Motor neuron (in vitro differentiated cells): ENCODE data around the gene FGD5. TPM values are rescaled to one million over a fixed set of nuclear protein-coding genes. Genes with fewer than 3 reads are reported as not detected.

Experiments used
- ATAC-seq, 8 experiments: fragments of 200-7000 bp; cut with Tn5 transposase; replicated peaks in 6 of 8; 2 replicates each; pipeline ENCODE4 v1.8.0; 2021; ENCODE audit warnings: mild to moderate bottlenecking in 8 of 8, moderate library complexity in 8 of 8
- H3K27ac ChIP-seq, 2 donors: fragments of 250-450 bp; sonication (Bioruptor Pico); 2 replicates each; pipeline ENCODE4 v1.9.0; 2021; ENCODE audit warnings: antibody characterized with exemption in 2 of 2, mild to moderate bottlenecking in 2 of 2, moderate library complexity in 1 of 2
- H3K4me1 ChIP-seq, 2 donors: fragments of 250-450 bp; sonication (Bioruptor Pico); replicated peaks in 1 of 2; 2 replicates each; pipeline ENCODE4 v1.6.1; 2021; ENCODE audit warnings: antibody characterized with exemption in 2 of 2, mild to moderate bottlenecking in 2 of 2, moderate library complexity in 1 of 2
- H3K4me3 ChIP-seq, 5 donors: fragments of 250-450 bp; sonication (Bioruptor Pico); 2 replicates each; pipeline ENCODE4 v1.9.0; 2021; ENCODE audit warnings: antibody characterized with exemption in 5 of 5, mild to moderate bottlenecking in 5 of 5, moderate library complexity in 4 of 5
- WGBS, 10 experiments: fragments of 450-650 bp; shearing (Covaris generic); methylation state at CpG; one replicate each; pipeline ENCODE4 v1.0.0; 2022; 5-methylcytosine and 5-hydroxymethylcytosine counted together
- in situ Hi-C, 9 experiments: fragments of 400-800 bp; cut with MboI; loops; one replicate each; pipeline ENCODE4 v1.15.0; 2021; ENCODE audit warnings: low sequenced_read_pairs in 9 of 9, low pct_unique_long_range_greater_than_20kb in 2 of 9; ENCODE audit not compliant: unreplicated experiment in 9 of 9
- total RNA-seq, 8 experiments: library from RNA; unstranded; fragments of 300-600 nt; gene quantifications; 2 replicates each; pipeline versions ENCODE4 v1.2.3 to v1.2.4, GENCODE V29; 2022

The FGD5 gene
- total RNA-seq, 8 experiments from 2014 or later = 0.73 to 114 (median 4.0) TPM

DNA sequence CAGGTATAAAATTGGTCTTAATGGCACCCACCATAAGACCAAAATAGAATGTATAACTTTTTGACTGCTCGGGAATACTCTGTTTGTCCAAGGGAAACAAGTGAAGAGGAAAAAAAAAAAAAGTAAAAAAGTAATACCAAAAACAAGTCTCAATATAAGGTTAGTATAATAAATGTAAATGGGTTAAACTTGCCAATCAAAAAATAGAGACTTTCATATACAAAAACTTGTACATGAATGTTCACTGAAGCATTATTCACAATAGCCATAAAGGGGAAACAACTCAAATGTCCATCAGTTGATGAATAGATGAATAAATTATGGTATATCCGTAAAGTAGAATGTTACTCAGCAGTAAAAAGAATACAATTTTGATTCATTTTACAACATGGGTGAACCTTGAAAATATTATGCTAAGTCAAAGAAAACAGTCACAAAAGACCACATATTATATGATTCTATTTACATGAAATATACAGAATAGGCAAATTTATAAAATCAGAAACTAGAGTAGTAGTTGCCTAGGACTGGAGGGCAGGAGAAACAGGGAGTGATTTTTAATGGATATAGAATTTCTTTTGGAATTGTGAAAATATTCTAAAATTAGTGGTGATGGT lies 39.6 kb upstream of the FGD5 start:
- WGBS, 10 experiments = 38 to 100% (median 74%) methylated on average over 1 to 2 of the region's 2 CpGs
- in situ Hi-C loops = loop anchor here in 4 of 9 experiments (25.0 kb wide), 1 partner anchor 133 kb away; no protein-coding TSS in a partner anchor

DNA sequence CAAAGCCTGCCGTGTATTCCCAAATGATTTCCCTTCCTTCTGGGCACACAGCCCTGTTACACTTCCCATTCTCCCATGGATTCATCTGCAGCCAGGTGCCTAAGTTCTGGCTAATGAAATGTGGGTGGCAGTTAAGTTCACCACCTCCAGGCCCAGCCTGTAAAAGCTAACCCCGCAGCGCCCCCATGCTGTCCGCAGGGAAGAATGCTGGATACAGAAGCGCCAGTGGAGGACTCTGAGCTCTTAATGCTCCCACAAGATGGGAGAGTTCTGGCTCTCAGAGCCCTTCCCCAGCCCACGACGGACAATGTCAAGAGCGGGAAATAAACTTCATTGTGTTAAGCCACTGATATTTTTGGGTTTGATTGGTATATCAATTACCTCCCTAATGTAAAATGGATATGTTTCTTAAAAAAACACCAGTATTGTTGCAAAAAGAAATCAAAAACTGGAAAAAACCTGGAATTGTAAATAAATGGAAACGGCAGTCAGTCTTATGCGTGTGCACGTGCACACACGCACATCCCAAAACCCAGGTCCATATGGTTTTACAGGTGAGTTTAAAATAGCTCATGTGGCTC lies 37.7 kb upstream of the FGD5 start:
- Histone ChIP-seq H3K4me3 (no peak overlapping the region), H3K27ac (no peak overlapping the region), H3K4me1 (peaks cover 5 to 10% of the 10 kb centered on the region in 2 donors)
- in situ Hi-C loops = loop anchor here in 5 of 9 experiments (10.0 to 25.0 kb wide), 2 partner anchors 106 to 131 kb away; partner anchors contain the start of gene C3orf20 (in 1 of the 5)
- peak in 5 of 8 experiments; percentile 9 to 68 (median 36) for ATAC-seq
- 11 to 78% (median 45%) methylated on average over 1 to 12 of the region's 12 CpGs for WGBS, 10 experiments

More for the DNA sequence above, 39.6 kb upstream of the FGD5 start:
- H3K4me1 ChIP-seq = peaks cover 5 to 8% of the 10 kb centered on the region in 2 donors
- no peak overlapping the region for H3K27ac ChIP-seq
- no peak for ATAC-seq
- no peak overlapping the region for H3K4me3 ChIP-seq

DNA sequence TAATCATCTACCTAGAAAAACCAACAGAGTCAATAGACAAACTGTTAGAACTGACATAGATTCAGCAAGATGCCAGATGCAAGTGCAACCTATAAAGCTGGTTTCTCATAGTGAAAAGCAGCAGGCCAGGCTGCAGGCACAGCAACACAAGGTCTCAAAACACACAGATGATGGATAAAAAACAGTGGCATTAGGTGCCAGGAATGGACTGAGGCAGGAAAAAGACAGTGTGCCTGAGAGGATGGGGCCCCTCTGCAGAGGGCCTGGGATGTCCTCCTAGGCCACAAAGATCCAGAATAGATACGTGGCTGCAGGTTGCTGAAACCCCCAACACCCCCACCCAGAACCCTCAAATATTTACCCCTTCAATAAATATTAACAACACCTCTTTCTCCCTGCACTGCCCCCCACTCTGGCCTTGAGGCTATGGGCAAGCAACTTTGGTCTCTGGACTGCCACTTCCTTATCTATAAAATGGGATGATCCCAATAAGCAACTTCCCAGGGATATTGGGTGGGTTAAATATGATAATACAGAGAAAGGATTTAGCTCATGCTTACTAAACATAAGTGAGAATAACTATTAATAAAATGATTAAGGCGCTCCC lies 35.2 kb upstream of the FGD5 start:
- Histone ChIP-seq H3K27ac (no peak overlapping the region), H3K4me1 (peaks cover 8 to 13% of the 10 kb centered on the region in 2 donors), H3K4me3 (no peak overlapping the region)
- in situ Hi-C loops = loop anchor here in 5 of 9 experiments (10.0 to 25.0 kb wide), 2 partner anchors 109 to 129 kb away; partner anchors contain the start of gene C3orf20 (in 1 of the 5)
- no peak for ATAC-seq
- WGBS, 10 experiments = 0 to 100% (median 20%) methylated on average over 1 of the region's 2 CpGs; no CpG with 5 or more reads in 3 of the 10 experiments

DNA sequence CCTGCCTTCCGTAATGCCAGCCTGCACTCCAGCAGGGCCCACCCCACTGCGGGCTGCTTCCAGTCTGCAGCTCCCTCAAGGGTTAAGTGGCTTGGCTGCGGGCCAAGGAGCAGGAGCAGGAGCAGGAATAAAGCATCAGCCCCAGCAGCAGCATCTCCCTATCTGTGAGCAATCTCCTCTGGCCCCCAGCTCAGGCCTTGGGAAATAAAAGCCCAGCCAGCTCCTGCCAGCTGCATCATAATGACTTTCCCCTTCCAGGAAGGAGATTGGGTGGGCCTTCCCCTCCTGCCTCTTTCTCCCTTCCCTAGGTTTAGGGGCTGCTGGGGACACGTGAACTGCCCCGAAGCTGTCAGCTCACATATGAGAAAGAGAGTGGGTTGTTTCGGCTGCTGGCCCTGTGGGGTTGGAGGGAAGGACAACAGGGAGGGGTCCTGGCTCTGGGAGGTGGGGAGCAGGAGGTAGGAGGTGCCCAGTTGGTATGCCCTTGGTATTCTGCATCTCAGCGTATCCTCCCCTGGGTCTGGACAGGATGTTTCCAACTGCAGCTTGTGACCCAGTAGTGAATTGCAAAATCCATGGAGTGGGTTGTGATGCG lies 34.6 kb upstream of the FGD5 start:
- ATAC-seq = peak; percentile 81 to 94 (median 92)
- in situ Hi-C loops = loop anchor here in 5 of 9 experiments (10.0 to 25.0 kb wide), 2 partner anchors 109 to 128 kb away; partner anchors contain the start of gene C3orf20 (in 1 of the 5)
- Histone ChIP-seq H3K4me3 (no peak overlapping the region), H3K4me1 (peaks cover 8 to 13% of the 10 kb centered on the region in 2 donors), H3K27ac (peak overlapping the region; percentile 63 to 67)
- 0 to 100% (median 44%) methylated on average over 1 to 4 of the region's 8 CpGs; no CpG with 5 or more reads in 2 of the 10 experiments for WGBS, 10 experiments

DNA sequence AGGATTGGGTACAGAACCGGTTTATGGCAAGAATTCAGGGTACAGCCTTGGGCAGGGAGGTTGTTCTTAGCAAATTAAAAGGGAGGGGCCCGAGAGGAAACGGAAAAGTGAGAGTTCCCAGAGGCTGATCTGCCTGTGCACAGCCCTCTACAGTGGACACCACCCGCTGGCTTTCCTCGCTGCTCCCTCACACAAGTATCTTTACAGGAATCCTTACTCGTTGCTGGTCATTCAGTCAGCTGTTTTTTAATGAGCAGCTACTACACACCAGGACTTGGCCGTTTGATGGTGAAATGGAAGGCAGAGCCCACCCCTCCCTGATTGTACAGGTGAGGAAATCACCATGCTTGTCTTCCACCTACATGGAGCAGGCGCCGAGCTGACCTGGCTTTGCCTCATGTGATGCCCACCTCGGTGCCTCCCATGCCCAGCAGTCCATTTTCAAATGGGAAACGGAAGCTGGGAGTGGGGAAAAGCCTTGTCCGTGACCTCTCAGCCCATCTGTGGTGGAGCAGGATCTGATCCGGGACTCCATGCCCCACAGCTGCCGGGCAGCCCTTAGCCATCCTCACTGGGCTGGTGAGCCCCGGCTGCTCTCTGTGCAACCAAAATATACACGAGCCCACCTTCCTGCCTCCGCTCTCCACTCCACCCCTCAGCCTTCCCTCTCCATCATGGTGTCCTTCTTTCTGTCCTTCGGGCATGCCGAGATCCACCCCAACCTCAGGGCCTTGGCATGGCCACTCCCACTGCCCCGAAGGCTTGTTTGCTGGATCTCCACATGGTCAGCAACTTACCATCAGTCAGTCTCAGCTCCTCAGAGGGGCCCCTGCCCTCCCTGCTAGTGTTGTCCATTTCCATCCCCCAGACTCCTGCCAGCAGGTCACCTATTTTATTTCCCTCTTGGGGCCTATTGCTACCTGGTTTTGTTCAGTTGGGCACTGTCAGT lies 33.3 kb upstream of the FGD5 start:
- 28 to 89% (median 86%) methylated on average over 3 to 11 of the region's 20 CpGs; no CpG with 5 or more reads in 4 of the 10 experiments for WGBS, 10 experiments
- no peak overlapping the region for H3K4me3 ChIP-seq
- no peak overlapping the region for H3K27ac ChIP-seq
- ATAC-seq = peak in 2 of 8 experiments; percentile 13 to 18
- in situ Hi-C loops = loop anchor here in 5 of 9 experiments (10.0 to 25.0 kb wide), 2 partner anchors 111 to 127 kb away; partner anchors contain the start of gene C3orf20 (in 1 of the 5)
- H3K4me1 ChIP-seq = peaks cover 8 to 13% of the 10 kb centered on the region in 2 donors

DNA sequence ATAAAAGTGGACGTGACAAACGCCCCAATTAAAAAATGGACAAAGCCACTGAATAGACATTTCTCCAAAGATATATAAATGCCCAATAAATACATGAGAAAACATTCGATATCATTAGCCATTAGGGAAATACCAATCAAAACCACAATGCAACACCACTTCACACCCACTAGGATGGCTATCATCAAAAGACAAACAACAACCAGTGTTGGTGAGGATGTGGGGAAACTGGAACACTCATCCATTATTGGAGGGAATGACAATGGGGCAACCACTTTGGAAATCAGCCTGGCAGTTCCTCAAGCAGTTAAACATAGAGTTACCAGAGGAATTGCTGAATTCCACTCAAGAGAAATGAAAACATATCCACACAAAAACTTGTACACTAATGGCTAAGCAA lies 32.4 kb upstream of the FGD5 start:
- no peak for ATAC-seq
- in situ Hi-C loops = loop anchor here in 5 of 9 experiments (10.0 to 25.0 kb wide), 2 partner anchors 112 to 126 kb away; partner anchors contain the start of gene C3orf20 (in 1 of the 5)
- no peak overlapping the region for H3K4me3 ChIP-seq
- 80 to 100% (median 97%) methylated on average over 1 to 3 of the region's 3 CpGs; no CpG with 5 or more reads in 4 of the 10 experiments for WGBS, 10 experiments
- peaks cover 8 to 14% of the 10 kb centered on the region in 2 donors for H3K4me1 ChIP-seq
- H3K27ac ChIP-seq = no peak overlapping the region

DNA sequence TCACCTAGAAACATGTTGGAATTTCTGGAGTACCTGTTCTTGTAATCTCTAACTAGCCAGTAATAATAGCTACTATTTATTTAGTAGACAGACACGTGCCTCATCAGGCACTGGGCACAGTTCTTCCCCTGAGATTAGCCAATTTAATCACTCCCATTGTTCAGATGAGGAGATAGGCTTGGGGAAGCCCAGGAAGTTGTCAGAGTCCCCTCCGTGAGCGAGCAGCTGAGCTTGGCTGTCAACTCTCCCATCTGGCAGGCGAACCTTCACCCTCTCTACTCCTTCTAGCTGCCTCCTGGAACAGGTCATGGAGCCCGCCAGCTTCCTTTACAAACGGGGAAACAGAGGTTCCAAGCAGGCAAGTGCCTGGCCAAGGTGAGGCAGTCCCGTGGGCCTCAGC lies 31.1 kb upstream of the FGD5 start:
- no peak for ATAC-seq
- WGBS, 10 experiments = 33 to 82% (median 64%) methylated on average over 1 to 5 of the region's 7 CpGs; no CpG with 5 or more reads in 3 of the 10 experiments
- H3K4me1 ChIP-seq = peaks cover 8 to 15% of the 10 kb centered on the region in 2 donors
- H3K4me3 ChIP-seq = no peak overlapping the region
- no peak overlapping the region for H3K27ac ChIP-seq
- in situ Hi-C loops = loop anchor here in 5 of 9 experiments (10.0 to 25.0 kb wide), 2 partner anchors 113 to 125 kb away; partner anchors contain the start of gene C3orf20 (in 1 of the 5)

DNA sequence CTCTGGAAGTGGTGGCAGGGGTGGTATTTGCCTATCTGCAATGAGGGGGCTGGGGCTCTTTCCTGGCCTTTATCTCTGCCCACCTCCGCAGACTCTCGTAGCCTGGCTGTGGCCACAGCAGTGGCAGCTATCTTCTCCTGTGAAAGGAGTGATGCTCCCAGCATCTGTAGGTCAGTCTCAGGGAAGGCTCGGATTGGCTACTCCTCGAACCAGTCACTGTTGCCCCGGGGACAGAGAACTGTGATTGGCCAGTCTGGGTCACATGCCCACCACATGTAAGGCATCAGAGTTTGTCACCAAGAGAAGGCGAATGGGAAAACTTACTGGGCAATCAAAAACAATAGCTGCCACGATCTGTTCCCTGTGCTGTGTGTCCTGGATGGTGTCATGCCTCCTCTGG lies 30.1 kb upstream of the FGD5 start:
- ATAC-seq = no peak
- in situ Hi-C loops = loop anchor here in 5 of 9 experiments (10.0 to 25.0 kb wide), 2 partner anchors 114 to 124 kb away; partner anchors contain the start of gene C3orf20 (in 1 of the 5)

DNA sequence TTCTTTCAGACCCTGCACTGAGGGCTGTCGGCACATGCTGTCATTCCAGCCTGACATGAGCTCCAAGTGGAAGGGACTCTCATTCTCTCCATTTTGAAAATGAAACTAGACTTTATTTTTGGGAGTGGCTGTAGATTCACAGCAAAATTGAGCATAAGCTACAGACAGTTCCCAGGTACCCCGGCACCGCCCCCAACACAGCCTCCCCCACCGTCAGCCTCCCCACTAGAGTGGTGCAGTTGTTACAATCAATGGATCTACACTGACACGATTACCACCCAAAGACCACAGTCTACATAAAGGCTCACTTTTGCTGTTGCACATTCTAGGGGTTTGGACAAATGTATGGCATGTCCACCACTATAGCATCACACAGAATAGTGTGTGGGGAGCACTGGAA lies 29.5 kb upstream of the FGD5 start:
- Histone ChIP-seq H3K4me1 (peaks cover 5 to 10% of the 10 kb centered on the region in 2 donors), H3K27ac (no peak overlapping the region), H3K4me3 (no peak overlapping the region)
- WGBS, 10 experiments = 50 to 100% (median 100%) methylated on average over 1 to 2 of the region's 5 CpGs; no CpG with 5 or more reads in 6 of the 10 experiments
- in situ Hi-C loops = loop anchor here in 5 of 9 experiments (10.0 to 25.0 kb wide), 2 partner anchors 114 to 123 kb away; partner anchors contain the start of gene C3orf20 (in 1 of the 5)
- no peak for ATAC-seq

More for the DNA sequence above, 30.1 kb upstream of the FGD5 start:
- Histone ChIP-seq H3K4me1 (peaks cover 8 to 13% of the 10 kb centered on the region in 2 donors), H3K4me3 (no peak overlapping the region), H3K27ac (no peak overlapping the region)
- 51 to 100% (median 89%) methylated on average over 1 to 6 of the region's 7 CpGs; no CpG with 5 or more reads in 2 of the 10 experiments for WGBS, 10 experiments

DNA sequence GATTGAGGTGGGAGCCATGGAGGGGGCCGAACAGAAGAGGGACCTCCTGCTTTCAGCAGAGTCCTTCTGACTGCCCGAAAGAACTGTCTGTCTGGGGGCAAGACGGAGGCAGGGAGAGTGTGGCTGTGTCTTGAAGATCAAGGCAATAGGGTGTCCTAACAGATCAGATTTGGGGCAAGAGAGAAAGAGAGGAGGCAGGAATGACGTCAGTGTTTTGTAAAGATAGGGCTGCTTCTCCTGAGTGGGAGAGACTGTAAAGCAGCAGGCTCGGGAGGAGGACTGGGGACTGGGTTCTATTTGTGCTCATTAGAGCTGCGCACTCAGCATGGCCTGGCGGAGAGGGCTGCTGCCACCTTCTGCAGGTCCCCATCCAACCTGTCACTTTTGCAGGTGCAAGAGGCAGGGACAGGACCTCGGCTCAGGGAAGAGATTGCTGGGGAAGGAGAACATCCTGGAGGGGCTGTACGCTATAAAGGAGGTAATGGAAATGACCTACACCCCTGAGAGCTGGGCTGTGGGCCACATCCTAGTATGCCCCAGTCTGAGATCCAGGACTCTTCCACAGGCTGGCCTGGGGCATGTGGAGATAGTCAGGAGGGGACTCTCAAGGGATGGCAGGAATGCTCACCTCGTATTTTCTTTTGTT lies 29.0 kb upstream of the FGD5 start:
- Histone ChIP-seq H3K4me1 (peaks cover 3 to 5% of the 10 kb centered on the region in 2 donors), H3K4me3 (no peak overlapping the region), H3K27ac (no peak overlapping the region)
- 20 to 100% (median 61%) methylated on average over 1 to 8 of the region's 10 CpGs; no CpG with 5 or more reads in 2 of the 10 experiments for WGBS, 10 experiments
- ATAC-seq = no peak
- in situ Hi-C loops = loop anchor here in 5 of 9 experiments (10.0 to 25.0 kb wide), 3 partner anchors 115 to 125 kb away; partner anchors contain the start of gene C3orf20 (in 1 of the 5)
